Measurements from ENCODE around the gene FBXW7. TPM values are rescaled to one million over a fixed set of nuclear protein-coding genes. Genes with fewer than 3 reads are reported as not detected.

The FBXW7 gene
- polyA plus RNA-seq, 1 donor from 2014 or later: 55.7 TPM

DNA sequence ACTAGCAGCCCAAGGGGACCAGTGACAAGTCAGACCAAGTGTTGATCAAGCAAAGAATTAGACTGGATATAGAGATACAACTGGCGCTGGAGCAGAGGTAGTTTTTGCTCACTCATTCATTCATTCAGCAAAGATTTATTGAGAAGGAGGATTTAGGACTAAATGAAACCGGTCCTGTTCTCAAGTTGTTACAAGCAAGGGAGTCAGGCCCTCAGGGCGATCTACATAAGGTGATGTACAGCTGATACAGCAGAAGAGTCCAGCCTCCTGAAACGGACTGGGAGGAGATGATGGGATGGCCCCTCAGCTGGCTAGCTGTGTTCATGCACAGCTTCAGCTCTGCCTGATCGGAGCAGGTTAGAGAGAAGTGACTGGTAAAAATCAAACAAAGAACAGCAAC, 242.4 kb downstream of the FBXW7 start:
- Histone ChIP-seq H3K4me3 (ENCODE audit: low read length) (no peak overlapping the region), H3K79me2 (replicated peaks; ENCODE audit: insufficient read depth, low read length) (no peaks in the 10 kb centered on the region), H3K9me2 (ENCODE audit: insufficient read depth, low read length) (no peaks in the 10 kb centered on the region), H3K9ac (ENCODE audit: low read length) (no peak overlapping the region), H2AFZ (ENCODE audit: low read depth, low read length) (no peak overlapping the region), H3K4me2 (ENCODE audit: low read length) (no peak overlapping the region), H3K27ac (ENCODE audit: low read length) (no peak overlapping the region), H3F3A (ENCODE audit: insufficient read depth, low read length, poor library complexity, severe bottlenecking) (no peaks in the 10 kb centered on the region), H3K36me3 (ENCODE audit: insufficient read depth, low read length) (no peaks in the 10 kb centered on the region), H4K20me1 (ENCODE audit: insufficient read depth) (no peaks in the 10 kb centered on the region), H3K27me3 (ENCODE audit: insufficient read depth, low read depth, low read length) (no peaks in the 10 kb centered on the region), H3K9me3 (ENCODE audit: low read length) (no peaks in the 10 kb centered on the region)
- TF ChIP-seq, protein P1, sequence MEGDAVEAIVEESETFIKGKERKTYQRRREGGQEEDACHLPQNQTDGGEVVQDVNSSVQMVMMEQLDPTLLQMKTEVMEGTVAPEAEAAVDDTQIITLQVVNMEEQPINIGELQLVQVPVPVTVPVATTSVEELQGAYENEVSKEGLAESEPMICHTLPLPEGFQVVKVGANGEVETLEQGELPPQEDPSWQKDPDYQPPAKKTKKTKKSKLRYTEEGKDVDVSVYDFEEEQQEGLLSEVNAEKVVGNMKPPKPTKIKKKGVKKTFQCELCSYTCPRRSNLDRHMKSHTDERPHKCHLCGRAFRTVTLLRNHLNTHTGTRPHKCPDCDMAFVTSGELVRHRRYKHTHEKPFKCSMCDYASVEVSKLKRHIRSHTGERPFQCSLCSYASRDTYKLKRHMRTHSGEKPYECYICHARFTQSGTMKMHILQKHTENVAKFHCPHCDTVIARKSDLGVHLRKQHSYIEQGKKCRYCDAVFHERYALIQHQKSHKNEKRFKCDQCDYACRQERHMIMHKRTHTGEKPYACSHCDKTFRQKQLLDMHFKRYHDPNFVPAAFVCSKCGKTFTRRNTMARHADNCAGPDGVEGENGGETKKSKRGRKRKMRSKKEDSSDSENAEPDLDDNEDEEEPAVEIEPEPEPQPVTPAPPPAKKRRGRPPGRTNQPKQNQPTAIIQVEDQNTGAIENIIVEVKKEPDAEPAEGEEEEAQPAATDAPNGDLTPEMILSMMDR (IDR thresholded peaks at IDR 0.05; ENCODE audit: poor library complexity, severe bottlenecking): no peak
- TF ChIP-seq POLR2AphosphoS5 (IDR thresholded peaks at IDR 0.05) (no peak), MXI1 (conservative IDR thresholded peaks at IDR 0.05; ENCODE audit: poor library complexity, severe bottlenecking) (no peak), SMC3 (conservative IDR thresholded peaks at IDR 0.05; ENCODE audit: poor library complexity) (no peak), EZH2 (IDR thresholded peaks at IDR 0.05; ENCODE audit: borderline replicate concordance, insufficient read depth, low read length, poor library complexity, severe bottlenecking) (no peak), RAD21 (conservative IDR thresholded peaks at IDR 0.05) (no peak)
- TF ChIP-seq, protein P2, sequence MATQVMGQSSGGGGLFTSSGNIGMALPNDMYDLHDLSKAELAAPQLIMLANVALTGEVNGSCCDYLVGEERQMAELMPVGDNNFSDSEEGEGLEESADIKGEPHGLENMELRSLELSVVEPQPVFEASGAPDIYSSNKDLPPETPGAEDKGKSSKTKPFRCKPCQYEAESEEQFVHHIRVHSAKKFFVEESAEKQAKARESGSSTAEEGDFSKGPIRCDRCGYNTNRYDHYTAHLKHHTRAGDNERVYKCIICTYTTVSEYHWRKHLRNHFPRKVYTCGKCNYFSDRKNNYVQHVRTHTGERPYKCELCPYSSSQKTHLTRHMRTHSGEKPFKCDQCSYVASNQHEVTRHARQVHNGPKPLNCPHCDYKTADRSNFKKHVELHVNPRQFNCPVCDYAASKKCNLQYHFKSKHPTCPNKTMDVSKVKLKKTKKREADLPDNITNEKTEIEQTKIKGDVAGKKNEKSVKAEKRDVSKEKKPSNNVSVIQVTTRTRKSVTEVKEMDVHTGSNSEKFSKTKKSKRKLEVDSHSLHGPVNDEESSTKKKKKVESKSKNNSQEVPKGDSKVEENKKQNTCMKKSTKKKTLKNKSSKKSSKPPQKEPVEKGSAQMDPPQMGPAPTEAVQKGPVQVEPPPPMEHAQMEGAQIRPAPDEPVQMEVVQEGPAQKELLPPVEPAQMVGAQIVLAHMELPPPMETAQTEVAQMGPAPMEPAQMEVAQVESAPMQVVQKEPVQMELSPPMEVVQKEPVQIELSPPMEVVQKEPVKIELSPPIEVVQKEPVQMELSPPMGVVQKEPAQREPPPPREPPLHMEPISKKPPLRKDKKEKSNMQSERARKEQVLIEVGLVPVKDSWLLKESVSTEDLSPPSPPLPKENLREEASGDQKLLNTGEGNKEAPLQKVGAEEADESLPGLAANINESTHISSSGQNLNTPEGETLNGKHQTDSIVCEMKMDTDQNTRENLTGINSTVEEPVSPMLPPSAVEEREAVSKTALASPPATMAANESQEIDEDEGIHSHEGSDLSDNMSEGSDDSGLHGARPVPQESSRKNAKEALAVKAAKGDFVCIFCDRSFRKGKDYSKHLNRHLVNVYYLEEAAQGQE (IDR thresholded peaks at IDR 0.05; ENCODE audit: borderline replicate concordance): no peak

DNA sequence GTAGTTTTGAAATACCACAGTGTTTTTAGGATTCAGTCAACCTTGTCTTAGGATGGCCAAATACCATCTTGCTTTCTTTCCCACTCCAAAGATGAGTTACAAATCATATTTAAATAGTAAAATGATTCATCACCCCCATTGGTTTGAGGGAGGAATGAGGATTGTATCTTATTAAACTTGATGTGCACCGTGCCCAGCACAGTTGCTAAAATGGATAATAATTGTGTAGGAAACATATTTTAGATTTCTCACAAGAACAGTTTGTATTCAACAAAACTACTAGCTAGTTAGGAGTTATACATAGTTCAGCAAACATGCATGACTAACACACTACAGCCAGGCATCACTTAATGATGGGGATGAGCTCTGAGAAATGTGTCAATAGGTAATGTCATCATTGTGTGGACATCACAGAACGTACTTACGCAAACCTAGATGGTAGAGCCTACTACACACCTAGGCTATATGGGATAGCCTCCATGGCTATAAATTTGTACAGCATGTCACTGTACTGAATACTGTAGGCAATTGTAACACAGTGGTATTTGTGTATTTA, 245.4 kb downstream of the FBXW7 start:
- TF ChIP-seq, protein P1 (IDR thresholded peaks at IDR 0.05; ENCODE audit: poor library complexity, severe bottlenecking): no peak
- TF ChIP-seq, protein P2 (IDR thresholded peaks at IDR 0.05; ENCODE audit: borderline replicate concordance): no peak
- TF ChIP-seq TAF1 (IDR thresholded peaks at IDR 0.05; ENCODE audit: low read depth): no peak
- no peak for TF ChIP-seq POLR2AphosphoS5 (IDR thresholded peaks at IDR 0.05)
- no peak overlapping the region for H3K9ac ChIP-seq (ENCODE audit: low read length)
- H3K4me2 ChIP-seq (ENCODE audit: low read length): no peak overlapping the region
- H3K9me2 ChIP-seq (ENCODE audit: insufficient read depth, low read length): no peaks in the 10 kb centered on the region
- H2AFZ ChIP-seq (ENCODE audit: low read depth, low read length): no peak overlapping the region
- no peaks in the 10 kb centered on the region for H3K79me2 ChIP-seq (replicated peaks; ENCODE audit: insufficient read depth, low read length)
- H4K20me1 ChIP-seq (ENCODE audit: insufficient read depth): no peaks in the 10 kb centered on the region
- no peaks in the 10 kb centered on the region for H3K9me3 ChIP-seq (ENCODE audit: low read length)
- H3K27me3 ChIP-seq (ENCODE audit: insufficient read depth, low read depth, low read length): no peaks in the 10 kb centered on the region
- H3K27ac ChIP-seq (ENCODE audit: low read length): no peak overlapping the region
- no peaks in the 10 kb centered on the region for H3K36me3 ChIP-seq (ENCODE audit: insufficient read depth, low read length)
- no peak overlapping the region for H3K4me3 ChIP-seq (ENCODE audit: low read length)
- no peaks in the 10 kb centered on the region for H3F3A ChIP-seq (ENCODE audit: insufficient read depth, low read length, poor library complexity, severe bottlenecking)

Data from neural cell (in vitro differentiated cells).